Keratinocyte (primary cell): ENCODE measurements around the gene SLC23A1. TPM values are rescaled to one million over a fixed set of nuclear protein-coding genes. Genes with fewer than 3 reads are reported as not detected.
A peak's percentile ranks its signal among the peaks of the same experiment; 100 is the strongest.

Source experiments
- DNase-seq: peaks from one replicate; pipeline ENCODE4 v3.0.0-alpha.2; 2011; ENCODE audit warnings: low read depth, missing footprints, low spot score
- FAIRE-seq: peaks from 2 replicates; lab custom pipeline; 2011; peaks lifted over from hg19 to GRCh38; lab: Jason Lieb, UNC
- H2AFZ ChIP-seq: 2 replicates; pipeline ENCODE4 v1.6.0; 2012; ENCODE audit warnings: low read length, control low read depth, inconsistent platforms; ENCODE audit not compliant: control insufficient read depth
- H3K27ac ChIP-seq: 2 replicates; pipeline ENCODE4 v1.5.1; 2011; ENCODE audit warnings: low read length; ENCODE audit not compliant: control insufficient read depth, insufficient read depth
- H3K27me3 ChIP-seq: 3 replicates; pipeline ENCODE4 v1.6.0; 2011; ENCODE audit warnings: low read length; ENCODE audit not compliant: control insufficient read depth, insufficient read depth; ENCODE audit errors: extremely low read depth
- H3K36me3 ChIP-seq, 2 experiments: 2 replicates in 1 of 2; 3 replicates in 1 of 2; pipeline ENCODE4 v1.5.1; 2011; ENCODE audit warnings: low read length in 2 of 2, mild to moderate bottlenecking in 1 of 2; ENCODE audit not compliant: control insufficient read depth in 2 of 2, insufficient read depth in 2 of 2; ENCODE audit errors: extremely low read depth in 1 of 2
- H3K4me1 ChIP-seq: 3 replicates; pipeline ENCODE4 v1.5.1; 2011; ENCODE audit warnings: low read length; ENCODE audit not compliant: control insufficient read depth, insufficient read depth; ENCODE audit errors: extremely low read depth
- H3K4me2 ChIP-seq: 3 replicates; pipeline ENCODE4 v1.6.0; 2011; ENCODE audit warnings: low read depth, low read length; ENCODE audit not compliant: control insufficient read depth, insufficient read depth; ENCODE audit errors: extremely low read depth
- H3K4me3 ChIP-seq, 3 experiments: fragments of 200-600 bp in 1 of 3; sonication (generic) in 1 of 3; 2 replicates in 2 of 3; 3 replicates in 1 of 3; pipeline ENCODE4 v1.5.1; 2011 to 2016; ENCODE audit warnings: low read length in 3 of 3, mild to moderate bottlenecking in 3 of 3, control low read depth in 2 of 3, inconsistent platforms in 1 of 3, low read depth in 1 of 3, mixed read lengths in 1 of 3, mixed run types in 1 of 3, moderate library complexity in 1 of 3; ENCODE audit not compliant: control insufficient read depth in 2 of 3, insufficient read depth in 2 of 3; ENCODE audit errors: extremely low read depth in 1 of 3
- H3K79me2 ChIP-seq: 2 replicates; pipeline ENCODE4 v1.6.0; 2012; ENCODE audit warnings: low read length; ENCODE audit not compliant: control insufficient read depth, insufficient read depth
- H3K9ac ChIP-seq: 3 replicates; pipeline ENCODE4 v1.6.0; 2011; ENCODE audit warnings: low read length; ENCODE audit not compliant: control insufficient read depth, insufficient read depth; ENCODE audit errors: extremely low read depth
- H3K9me1 ChIP-seq: 3 replicates; pipeline ENCODE4 v1.6.0; 2011; ENCODE audit warnings: low read length; ENCODE audit not compliant: control insufficient read depth, insufficient read depth; ENCODE audit errors: extremely low read depth
- H3K9me3 ChIP-seq: 2 replicates; pipeline ENCODE4 v1.5.1; 2012; ENCODE audit warnings: low read depth, low read length; ENCODE audit not compliant: control insufficient read depth
- H4K20me1 ChIP-seq: 3 replicates; pipeline ENCODE4 v1.6.0; 2011; ENCODE audit warnings: low read length; ENCODE audit not compliant: control insufficient read depth, insufficient read depth; ENCODE audit errors: extremely low read depth
- EZH2 ChIP-seq: IDR thresholded peaks from one replicate; pipeline ENCODE4 v1.6.1; 2012; ENCODE audit warnings: inconsistent platforms, mild to moderate bottlenecking, low read length, moderate library complexity
- dilution Hi-C: fragments of 300-500 bp; cut with MboI; formaldehyde crosslinking; loops from one replicate; pipeline ENCODE4 v1.7.0; 2020; ENCODE audit warnings: low sequenced_read_pairs; ENCODE audit not compliant: extremely low pct_ligation_motif_present
- polyA plus RNA-seq, 5 experiments: library from polyadenylated mRNA; depleted of rRNA in 3 of 5; stranded (reverse) in 3 of 5; stranded (forward) in 1 of 5; unstranded in 1 of 5; fragments of >200 nt; gene quantifications; 1 replicate in 1 of 5; 2 replicates in 3 of 5; 3 replicates in 1 of 5; pipeline versions ENCODE4 v1.2.1 to v1.2.3, GENCODE V29; 2011 to 2012; ENCODE audit warnings: missing spikeins in 2 of 5, low read depth in 1 of 5, low replicate concordance in 1 of 5
- TF ChIP-seq, protein P1 (sequence below), 3 experiments: IDR thresholded peaks in 1 of 3; conservative IDR thresholded peaks in 1 of 3; optimal IDR thresholded peaks in 1 of 3; 2 replicates in 2 of 3; 3 replicates in 1 of 3; pipeline versions ENCODE3 to v1.5.1; 2011; ENCODE audit warnings: low read length in 3 of 3, mild to moderate bottlenecking in 3 of 3, moderate library complexity in 2 of 3, control low read depth in 1 of 3, inconsistent platforms in 1 of 3; ENCODE audit not compliant: insufficient read depth in 2 of 3; ENCODE audit errors: extremely low read depth in 1 of 3

Gene SLC23A1
- polyA plus RNA-seq, 1 donor (not counting 4 experiments of a cell fraction or from before 2014, with no cell fraction given), result not detected

DNA sequence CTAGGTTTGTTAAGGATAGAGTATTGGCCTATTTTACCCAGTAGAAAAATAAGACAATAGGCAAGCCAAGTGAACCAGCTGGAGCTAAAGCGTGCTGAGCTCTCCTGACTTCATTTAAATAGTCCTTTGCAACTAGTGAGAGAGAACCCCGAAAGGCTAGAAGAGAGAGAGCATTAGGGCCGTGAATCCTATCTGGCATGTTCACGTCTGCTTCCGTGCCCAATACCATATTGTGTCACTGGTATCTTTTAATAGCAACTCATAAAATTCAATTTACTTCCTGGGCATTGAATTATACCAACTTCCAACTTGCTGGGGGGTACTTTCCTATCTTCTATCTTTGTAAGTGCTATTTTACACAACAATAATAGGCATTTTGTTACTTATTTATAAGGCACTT is 42.4 kb upstream of the SLC23A1 start:
- Histone ChIP-seq H3K27ac (no peak overlapping the region), H3K4me2 (no peak overlapping the region), H2AFZ (no peak overlapping the region), H3K4me1 (peaks cover 6% of the 10 kb centered on the region), H3K79me2 (no peaks in the 10 kb centered on the region), H3K9me1 (no peaks in the 10 kb centered on the region), H3K9ac (no peak overlapping the region), H3K27me3 (no peaks in the 10 kb centered on the region), H3K4me3 (no peak overlapping the region), H3K36me3 (no peaks in the 10 kb centered on the region), H4K20me1 (no peaks in the 10 kb centered on the region), H3K9me3 (no peaks in the 10 kb centered on the region)
- FAIRE-seq (no peak), DNase-seq (no peak)
- dilution Hi-C loops, result no loop called here
- TF ChIP-seq, protein P1, sequence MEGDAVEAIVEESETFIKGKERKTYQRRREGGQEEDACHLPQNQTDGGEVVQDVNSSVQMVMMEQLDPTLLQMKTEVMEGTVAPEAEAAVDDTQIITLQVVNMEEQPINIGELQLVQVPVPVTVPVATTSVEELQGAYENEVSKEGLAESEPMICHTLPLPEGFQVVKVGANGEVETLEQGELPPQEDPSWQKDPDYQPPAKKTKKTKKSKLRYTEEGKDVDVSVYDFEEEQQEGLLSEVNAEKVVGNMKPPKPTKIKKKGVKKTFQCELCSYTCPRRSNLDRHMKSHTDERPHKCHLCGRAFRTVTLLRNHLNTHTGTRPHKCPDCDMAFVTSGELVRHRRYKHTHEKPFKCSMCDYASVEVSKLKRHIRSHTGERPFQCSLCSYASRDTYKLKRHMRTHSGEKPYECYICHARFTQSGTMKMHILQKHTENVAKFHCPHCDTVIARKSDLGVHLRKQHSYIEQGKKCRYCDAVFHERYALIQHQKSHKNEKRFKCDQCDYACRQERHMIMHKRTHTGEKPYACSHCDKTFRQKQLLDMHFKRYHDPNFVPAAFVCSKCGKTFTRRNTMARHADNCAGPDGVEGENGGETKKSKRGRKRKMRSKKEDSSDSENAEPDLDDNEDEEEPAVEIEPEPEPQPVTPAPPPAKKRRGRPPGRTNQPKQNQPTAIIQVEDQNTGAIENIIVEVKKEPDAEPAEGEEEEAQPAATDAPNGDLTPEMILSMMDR (optimal IDR thresholded peaks at IDR 0.05 in 1 of 3, IDR thresholded peaks at IDR 0.05 in 1 of 3, conservative IDR thresholded peaks at IDR 0.05 in 1 of 3; ENCODE audit: extremely low read depth in 1 of 3, insufficient read depth in 2 of 3, low read length in 3 of 3), result no peak
- TF ChIP-seq EZH2, result no peak

DNA sequence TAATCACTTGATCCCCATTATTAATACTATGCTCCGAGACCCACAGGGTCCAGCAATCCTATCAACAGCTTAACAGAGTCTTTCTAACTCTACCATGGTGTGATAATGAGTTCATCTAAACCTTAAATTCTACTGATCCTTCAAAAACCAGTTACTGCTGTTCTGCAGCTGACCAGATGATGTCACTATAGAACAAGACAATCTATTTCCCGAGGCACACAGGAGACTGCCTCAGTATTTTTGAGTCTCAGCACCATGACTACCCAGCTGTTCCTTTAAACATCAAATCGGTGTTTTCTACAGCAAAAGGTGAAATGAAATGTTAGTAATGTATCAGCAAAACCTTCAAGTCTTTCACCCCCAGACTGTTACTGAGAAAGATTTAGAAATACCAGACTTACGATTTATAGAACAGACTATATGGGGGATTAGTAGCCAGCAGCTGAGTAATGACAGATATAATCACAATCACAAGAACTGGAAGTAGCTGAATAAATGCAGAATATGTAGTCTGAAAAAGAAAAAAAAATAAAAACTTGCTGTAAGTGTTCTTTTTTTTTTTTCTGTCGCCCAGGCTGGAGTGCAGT is 39.3 kb upstream of the SLC23A1 start:
- FAIRE-seq (peak; percentile 91), DNase-seq (no peak)
- Histone ChIP-seq H3K4me3 (no peak overlapping the region), H4K20me1 (no peaks in the 10 kb centered on the region), H2AFZ (no peak overlapping the region), H3K27ac (no peak overlapping the region), H3K36me3 (peaks cover 0 to 2% of the 10 kb centered on the region in 2 experiments), H3K4me1 (peaks cover 6% of the 10 kb centered on the region), H3K79me2 (no peaks in the 10 kb centered on the region), H3K9me3 (no peaks in the 10 kb centered on the region), H3K27me3 (no peaks in the 10 kb centered on the region), H3K9ac (no peak overlapping the region), H3K4me2 (no peak overlapping the region), H3K9me1 (no peaks in the 10 kb centered on the region)
- dilution Hi-C loops, result no loop called here
- TF ChIP-seq, protein P1 (optimal IDR thresholded peaks at IDR 0.05 in 1 of 3, IDR thresholded peaks at IDR 0.05 in 1 of 3, conservative IDR thresholded peaks at IDR 0.05 in 1 of 3; ENCODE audit: extremely low read depth in 1 of 3, insufficient read depth in 2 of 3, low read length in 3 of 3), result peak; percentile 56 to 92 (median 72)
- no peak for TF ChIP-seq EZH2
